NCI-H2196 treated with DMSO at 0.1 percent for 48 hours (cell line): ENCODE results near the gene KLK4.
"Not testable (repeated sequence)": the region's sequence is repeated elsewhere in the genome, so short reads cannot be mapped to it uniquely, and the experiment has no call there.

ENCODE experiments used
- DNase-seq: peaks from one replicate; lab custom pipeline; 2025; ENCODE audit not compliant: unreplicated experiment; lab: John Stamatoyannopoulos, UW

KLK4 gene

GRCh38 chr19:50916069-50916468, 4.9 kb upstream of the KLK4 start:
- no peak for DNase-seq

- DNase-seq, result no peak
Measured at GRCh38 chr19:50912727-50913716, 1.8 kb upstream of the KLK4 start.

DNA sequence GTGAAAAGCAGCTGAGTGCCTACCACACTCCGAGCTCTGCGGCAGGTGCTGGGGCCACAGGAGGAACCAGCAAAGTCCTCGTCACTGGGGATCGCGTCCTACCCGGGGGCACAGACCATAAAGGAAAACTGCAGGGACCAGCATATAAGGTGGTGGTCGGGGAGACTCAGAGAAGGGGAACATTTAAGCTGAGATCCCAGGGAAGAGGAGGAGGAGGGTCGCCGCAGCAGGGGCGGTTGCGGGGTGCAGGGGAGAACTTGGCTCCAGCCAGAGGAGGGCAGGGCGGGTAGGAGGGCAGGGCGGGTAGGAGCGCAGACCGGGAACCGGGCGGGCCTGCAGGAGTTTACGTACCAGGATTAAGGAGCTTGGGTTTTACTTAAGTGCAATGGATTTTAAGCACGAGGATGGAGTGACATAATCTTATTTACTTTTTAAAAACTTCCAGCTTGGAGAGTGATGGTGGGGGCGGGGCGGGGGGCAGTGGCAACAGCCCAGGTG, 956 bp upstream of the KLK4 start:
- no peak for DNase-seq

- no peak for DNase-seq
Measured at GRCh38 chr19:50910722-50911121, 473 bp downstream of the KLK4 start.

- no peak for DNase-seq
Measured at GRCh38 chr19:50909240-50910070, 1.7 kb downstream of the KLK4 start.

DNA sequence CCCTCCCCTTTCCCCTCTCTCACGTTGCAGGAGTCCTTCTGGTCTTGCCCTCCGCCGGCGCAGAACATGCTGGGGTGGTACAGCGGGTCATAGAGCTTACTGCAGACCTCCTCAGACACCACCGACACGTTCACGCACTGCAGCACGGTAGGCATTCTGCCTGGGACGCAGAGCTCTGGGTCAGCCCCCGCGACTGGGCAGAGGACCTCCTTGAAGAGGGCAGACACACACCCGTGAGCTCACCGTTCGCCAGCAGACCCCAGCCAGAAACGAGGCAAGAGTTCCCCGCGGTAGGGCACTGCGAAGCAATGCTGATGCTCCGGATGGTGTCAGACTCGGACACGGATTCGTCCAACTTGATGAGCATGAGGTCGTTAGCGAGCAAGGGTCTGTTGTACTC, 2.9 kb downstream of the KLK4 start:
- no peak for DNase-seq

DNA sequence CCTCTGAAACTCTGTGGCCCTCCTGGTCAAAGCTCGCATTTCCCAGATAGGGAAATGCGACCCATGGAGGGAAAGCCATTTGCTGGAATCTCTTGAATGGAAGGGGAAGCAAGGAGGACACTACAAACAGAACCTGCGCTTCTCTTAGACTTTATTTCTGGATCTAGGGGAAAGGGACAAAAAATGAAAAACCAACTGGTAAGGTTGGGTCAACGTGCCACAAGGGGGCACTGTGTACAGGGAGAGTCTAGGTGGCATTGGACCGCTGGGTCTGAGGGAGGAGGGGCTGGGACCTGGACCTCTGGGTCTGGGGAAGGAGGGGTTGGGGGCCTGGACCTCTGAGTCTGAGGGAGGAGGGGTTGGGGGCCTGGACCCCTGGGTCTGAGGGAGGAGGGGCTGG, 5.0 kb downstream of the KLK4 start:
- no peak for DNase-seq

DNA sequence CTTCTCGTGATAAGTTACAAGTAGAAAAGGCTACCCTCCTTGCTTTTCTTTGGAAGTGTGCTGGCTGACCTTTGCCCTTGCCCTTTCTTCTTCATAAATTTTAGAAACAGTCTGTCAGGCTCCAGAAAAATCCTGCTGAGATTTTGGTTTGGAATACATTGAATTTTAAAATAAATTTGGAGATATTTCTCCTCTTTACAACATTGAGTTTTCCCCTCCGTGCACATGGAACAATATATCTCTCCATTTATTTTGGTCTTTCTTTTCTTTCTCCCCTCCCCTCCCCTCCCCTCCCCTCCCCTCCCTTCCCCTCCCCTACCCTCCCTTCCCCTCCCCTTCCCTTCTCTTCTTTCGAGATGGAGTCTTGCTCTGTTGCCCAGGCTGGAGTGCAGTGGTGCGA, 8.6 kb downstream of the KLK4 start:
- no peak for DNase-seq

- no peak for DNase-seq
Measured at GRCh38 chr19:50899569-50899968, 11.6 kb downstream of the KLK4 start.

DNA sequence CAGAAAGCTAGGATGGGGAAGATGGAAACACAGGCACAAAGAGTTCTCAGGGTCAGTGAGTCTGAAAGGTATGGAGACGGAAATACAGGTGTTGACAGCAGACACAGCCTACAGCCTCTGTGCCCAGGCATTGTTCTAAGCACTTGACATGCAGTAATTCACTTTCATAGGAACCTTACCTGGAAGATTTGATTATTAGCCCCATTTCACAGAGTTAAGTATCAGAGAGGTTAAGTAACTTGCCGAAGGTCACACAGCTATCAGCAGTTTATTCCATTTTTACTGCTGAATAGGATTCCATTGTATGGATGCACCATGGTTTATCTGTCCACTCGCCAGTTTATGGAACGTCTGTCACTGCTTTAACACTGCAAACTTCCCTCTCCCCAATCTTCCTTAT, 13.2 kb downstream of the KLK4 start:
- DNase-seq, result no peak

DNA sequence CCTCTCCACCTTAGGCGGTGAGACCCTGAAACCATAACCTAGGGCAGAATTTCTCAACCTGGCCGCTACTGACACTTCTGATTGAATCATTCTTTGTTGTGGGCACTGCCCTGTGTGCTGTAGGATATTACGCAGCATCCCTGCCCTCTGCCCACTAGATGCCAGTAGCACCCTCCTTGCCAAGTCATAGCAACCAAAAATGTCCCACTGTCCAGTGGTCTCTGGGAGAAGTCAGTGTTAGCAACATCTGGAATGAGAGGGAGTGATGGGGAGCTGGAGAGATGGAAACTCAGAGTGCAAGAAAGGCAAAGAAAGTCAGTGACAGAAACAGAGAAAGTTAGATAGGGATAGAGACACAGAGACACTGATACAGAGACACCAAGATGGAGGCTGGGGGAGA, 13.6 kb downstream of the KLK4 start:
- no peak for DNase-seq

DNA sequence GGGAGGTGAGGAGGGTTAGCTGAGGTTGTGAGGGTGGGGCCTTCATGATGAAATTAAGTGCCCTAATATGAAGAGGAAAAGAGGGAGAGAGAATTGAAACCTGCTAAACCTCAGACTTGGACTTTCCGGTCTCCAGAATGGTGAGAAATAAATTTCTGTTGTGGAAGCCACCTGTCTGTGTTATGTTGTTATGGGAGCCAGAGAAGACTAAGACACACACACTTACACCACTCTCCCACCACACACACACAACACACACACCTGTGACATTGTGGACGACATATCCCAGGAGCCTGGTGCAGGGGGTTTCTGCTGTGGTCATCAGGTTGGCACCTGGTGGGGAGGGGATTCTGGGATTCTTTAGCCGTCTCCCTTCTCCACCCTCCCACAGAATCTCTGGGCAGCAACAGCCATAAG, 14.0 kb downstream of the KLK4 start:
- no peak for DNase-seq

- peak; percentile 13 for DNase-seq
Measured at GRCh38 chr19:50896591-50897190, 14.5 kb downstream of the KLK4 start.

DNA sequence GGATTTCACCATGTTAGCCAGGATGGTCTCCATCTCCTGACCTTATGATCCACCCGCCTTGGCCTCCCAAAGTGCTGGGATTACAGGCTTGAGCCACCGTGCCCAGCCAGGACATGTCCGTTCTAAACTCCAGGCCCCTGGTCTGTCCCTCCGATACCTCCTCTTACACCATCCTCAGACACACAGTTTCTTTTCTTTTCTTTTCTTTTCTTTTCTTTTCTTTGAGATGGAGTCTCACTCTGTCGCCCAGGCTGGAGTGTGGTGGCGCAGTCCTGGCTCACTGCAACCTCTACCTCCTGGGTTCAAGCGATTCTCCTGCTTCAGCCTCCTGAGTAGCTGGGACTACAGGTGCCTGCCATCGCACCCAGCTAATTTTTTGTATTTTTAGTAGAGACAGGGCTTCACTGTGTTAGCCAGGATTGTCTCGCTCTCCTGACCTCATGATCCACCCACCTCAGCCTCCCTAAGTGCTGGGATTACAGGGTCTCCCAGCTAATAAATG, 15.1 kb downstream of the KLK4 start:
- not testable (repeated sequence) for DNase-seq

GRCh38 chr19:50894478-50895356, 16.5 kb downstream of the KLK4 start:
- DNase-seq, result no peak

DNA sequence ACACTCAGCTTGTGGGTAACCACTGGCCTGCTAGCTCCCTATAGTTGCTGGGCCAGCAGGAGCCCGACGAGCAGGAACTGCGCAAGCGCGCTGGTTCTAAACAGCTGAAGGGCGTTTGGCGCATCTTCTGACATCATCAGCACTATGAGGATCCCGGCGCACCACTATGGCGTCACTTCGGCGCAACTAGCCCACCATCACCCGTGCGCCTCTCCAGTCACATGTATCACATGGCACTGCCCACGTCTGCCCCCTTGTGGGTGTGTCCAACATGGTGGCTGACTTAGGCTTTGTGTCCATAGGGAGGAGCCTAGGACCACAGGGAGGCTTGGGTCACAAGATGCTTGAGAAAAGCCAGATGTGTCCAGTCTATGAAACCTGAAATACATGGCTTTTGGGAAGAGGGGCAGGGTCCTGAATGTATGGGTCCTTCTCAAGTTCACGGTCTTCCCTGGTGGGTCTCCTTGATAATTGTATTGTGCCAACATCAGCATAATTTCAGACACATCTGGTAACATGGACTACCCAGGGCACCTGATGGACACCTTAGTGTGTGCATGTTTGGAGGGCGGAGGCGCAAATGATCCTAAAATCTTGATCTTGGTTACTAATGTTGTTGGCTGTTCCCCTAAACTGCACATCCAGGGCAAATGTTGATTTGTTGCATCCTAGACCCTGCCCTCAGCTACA, 18.0 kb downstream of the KLK4 start:
- DNase-seq, result no peak

GRCh38 chr19:50891253-50891625, 20.0 kb downstream of the KLK4 start:
- DNase-seq, result no peak

DNA sequence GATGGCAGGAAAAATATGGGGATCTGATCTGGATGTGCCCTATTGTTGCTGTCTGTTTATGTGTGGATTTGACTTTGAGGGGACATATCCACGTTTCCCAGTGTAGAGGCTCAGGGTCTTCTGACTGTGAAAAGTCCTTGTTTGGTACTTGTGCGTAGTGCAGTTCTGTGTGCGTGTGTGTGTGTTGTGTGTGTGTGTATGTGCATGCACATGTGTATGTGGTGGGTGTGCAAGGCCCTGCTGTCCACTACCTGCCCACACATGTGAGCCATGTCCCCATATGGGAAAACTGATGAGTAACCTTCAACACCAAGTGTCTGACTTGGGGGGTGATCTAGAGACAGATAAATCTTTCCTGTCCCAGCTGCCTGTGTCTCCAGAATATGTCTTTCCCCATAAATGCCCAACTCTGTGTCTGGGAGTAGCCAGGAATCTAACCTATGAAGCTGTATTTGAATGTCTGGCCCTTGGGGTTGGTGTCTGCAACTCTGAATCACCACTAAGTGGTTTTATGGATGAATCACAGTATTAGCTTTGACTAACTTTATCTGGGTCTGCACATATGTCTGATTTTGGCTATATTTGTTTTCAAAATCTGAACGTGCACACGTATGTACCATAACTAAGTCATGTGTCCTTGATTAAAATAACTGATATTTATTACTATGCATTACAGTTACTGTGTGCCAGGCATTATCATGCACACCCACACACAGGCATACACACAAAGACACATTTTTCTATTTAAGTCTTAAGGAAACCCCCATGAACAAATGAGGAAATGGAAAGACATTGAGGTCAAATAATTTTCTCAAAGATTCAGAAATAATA, 20.6 kb downstream of the KLK4 start:
- no peak for DNase-seq

DNA sequence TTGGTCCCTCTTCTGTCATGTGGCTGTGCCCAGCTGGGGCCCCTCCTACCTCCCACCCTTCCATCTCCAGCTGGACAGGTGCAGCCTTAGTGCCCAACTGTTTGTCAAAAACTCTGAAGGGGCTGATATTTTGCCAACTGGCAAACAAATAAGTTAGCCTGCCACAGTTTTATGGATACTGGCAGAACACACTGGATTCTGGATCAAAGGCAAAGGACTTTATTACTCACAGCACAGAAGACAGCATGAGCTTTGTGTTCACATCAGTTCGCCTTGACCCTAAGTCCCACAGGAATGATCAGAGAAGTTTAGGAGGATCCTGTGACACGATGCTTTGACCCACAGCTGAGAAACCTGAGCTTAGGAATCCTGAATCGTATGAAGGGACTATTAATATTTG, 21.6 kb downstream of the KLK4 start:
- no peak for DNase-seq
